HG02588 (cell line): Measurements from ENCODE around the gene MED15.

Source experiments
- ATAC-seq: cut with Tn5 transposase; IDR thresholded peaks from one replicate; pipeline ENCODE4 v1.9.1; 2021; ENCODE audit warnings: mild to moderate bottlenecking, moderate library complexity; ENCODE audit not compliant: unreplicated experiment

Gene MED15

GRCh38 chr22:20567993-20568417, 60.6 kb downstream of the MED15 start:
- ATAC-seq, result no peak

- no peak for ATAC-seq
Measured at GRCh38 chr22:20568502-20569058, 61.2 kb downstream of the MED15 start.

- no peak for ATAC-seq
Measured at GRCh38 chr22:20569059-20570058, 61.9 kb downstream of the MED15 start.

GRCh38 chr22:20571078-20571503, 63.7 kb downstream of the MED15 start:
- no peak for ATAC-seq

- no peak for ATAC-seq
Measured at GRCh38 chr22:20571531-20572007, 64.2 kb downstream of the MED15 start.

GRCh38 chr22:20572132-20572802, 64.9 kb downstream of the MED15 start:
- ATAC-seq, result no peak

- ATAC-seq, result no peak
Measured at GRCh38 chr22:20573176-20573832, 65.9 kb downstream of the MED15 start.

- ATAC-seq, result no peak
Measured at GRCh38 chr22:20573833-20574615, 66.6 kb downstream of the MED15 start.

- ATAC-seq, result no peak
Measured at GRCh38 chr22:20574920-20575353, 67.5 kb downstream of the MED15 start.

GRCh38 chr22:20575724-20576444, 68.5 kb downstream of the MED15 start:
- no peak for ATAC-seq

GRCh38 chr22:20576445-20576816, 69.0 kb downstream of the MED15 start:
- ATAC-seq, result no peak

GRCh38 chr22:20577045-20577444, 69.6 kb downstream of the MED15 start:
- ATAC-seq, result no peak

- ATAC-seq, result no peak
Measured at GRCh38 chr22:20577549-20577975, 70.2 kb downstream of the MED15 start.

- no peak for ATAC-seq
Measured at GRCh38 chr22:20578192-20578591, 70.8 kb downstream of the MED15 start.

GRCh38 chr22:20578707-20579106, 71.3 kb downstream of the MED15 start:
- ATAC-seq, result no peak

- no peak for ATAC-seq
Measured at GRCh38 chr22:20579273-20580120, 72.1 kb downstream of the MED15 start.

- no peak for ATAC-seq
Measured at GRCh38 chr22:20580179-20580578, 72.8 kb downstream of the MED15 start.
